SK-N-SH treated with all-trans-retinoic acid at 6 μM for 48 hours (cell line): ENCODE measurements around the gene ADPRHL1.

ENCODE experiments used
- ATAC-seq: fragments of 200-7000 bp; cut with Tn5 transposase; 3 replicates; pipeline ENCODE4 v1.9.1; 2020; ENCODE audit warnings: mild to moderate bottlenecking, moderate library complexity
- ARNTL ChIP-seq: fragments of 450-650 bp; formaldehyde crosslinking; IDR thresholded peaks from 2 replicates; pipeline ENCODE4 v1.5.0; 2020; ENCODE audit warnings: low read depth, mild to moderate bottlenecking, moderate library complexity, borderline replicate concordance
- BACH2 ChIP-seq: fragments of 250-450 bp; sonication (Bioruptor Pico); IDR thresholded peaks from 2 replicates; pipeline ENCODE4 v1.9.0; 2021; ENCODE audit warnings: mild to moderate bottlenecking, borderline replicate concordance
- CSDC2 ChIP-seq: fragments of 250-450 bp; sonication (Bioruptor Pico); IDR thresholded peaks from 2 replicates; pipeline ENCODE4 v1.5.0; 2020; ENCODE audit warnings: mild to moderate bottlenecking, moderate library complexity
- CSRNP3 ChIP-seq: fragments of 250-450 bp; sonication (Bioruptor Pico); IDR thresholded peaks from 2 replicates; pipeline ENCODE4 v1.5.1; 2021; ENCODE audit warnings: mild to moderate bottlenecking, moderate library complexity
- ESRRG ChIP-seq: fragments of 250-450 bp; sonication (Bioruptor Pico); IDR thresholded peaks from 2 replicates; pipeline ENCODE4 v1.6.1; 2021; ENCODE audit warnings: mild to moderate bottlenecking
- GLIS3 ChIP-seq: fragments of 250-450 bp; sonication (Bioruptor Pico); IDR thresholded peaks from 2 replicates; pipeline ENCODE4 v1.5.0; 2020; ENCODE audit warnings: mild to moderate bottlenecking, moderate library complexity
- ISL1 ChIP-seq: fragments of 250-450 bp; sonication (Bioruptor Pico); IDR thresholded peaks from 2 replicates; pipeline ENCODE4 v2.1.2; 2022; ENCODE audit warnings: mild to moderate bottlenecking, moderate library complexity
- PPARA ChIP-seq: fragments of 250-450 bp; sonication (Bioruptor Pico); IDR thresholded peaks from 2 replicates; pipeline ENCODE4 v1.5.0; 2020; ENCODE audit warnings: mild to moderate bottlenecking, borderline replicate concordance
- RARB ChIP-seq: fragments of 250-450 bp; sonication (Bioruptor Pico); IDR thresholded peaks from 2 replicates; pipeline ENCODE4 v1.8.0; 2021; ENCODE audit warnings: mild to moderate bottlenecking, moderate library complexity
- SNAI2 ChIP-seq: fragments of 250-450 bp; sonication (Bioruptor Pico); IDR thresholded peaks from 2 replicates; pipeline ENCODE4 v1.5.0; 2020; ENCODE audit warnings: mild to moderate bottlenecking, moderate library complexity
- TCF4 ChIP-seq: fragments of 250-450 bp; sonication (Bioruptor Pico); IDR thresholded peaks from 2 replicates; pipeline ENCODE4 v1.8.0; 2021; ENCODE audit warnings: mild to moderate bottlenecking, moderate library complexity, borderline replicate concordance
- TOX ChIP-seq: fragments of 250-450 bp; sonication (Bioruptor Pico); IDR thresholded peaks from 2 replicates; pipeline ENCODE4 v1.8.0; 2021; ENCODE audit warnings: mild to moderate bottlenecking, moderate library complexity, borderline replicate concordance
- TSHZ2 ChIP-seq: fragments of 250-450 bp; sonication (Bioruptor Pico); IDR thresholded peaks from 2 replicates; pipeline ENCODE4 v1.5.0; 2020; ENCODE audit warnings: mild to moderate bottlenecking, moderate library complexity
- ZC3H10 ChIP-seq: fragments of 250-450 bp; sonication (Bioruptor Pico); IDR thresholded peaks from 2 replicates; pipeline ENCODE4 v1.5.1; 2021; ENCODE audit warnings: mild to moderate bottlenecking, moderate library complexity
- ZFP3 ChIP-seq: fragments of 250-450 bp; sonication (Bioruptor Pico); IDR thresholded peaks from 2 replicates; pipeline ENCODE4 v1.5.0; 2020; ENCODE audit warnings: mild to moderate bottlenecking, moderate library complexity
- ZFP30 ChIP-seq: fragments of 450-650 bp; formaldehyde crosslinking; IDR thresholded peaks from 2 replicates; pipeline ENCODE4 v1.5.0; 2022; ENCODE audit warnings: mild to moderate bottlenecking, moderate library complexity
- ZNF565 ChIP-seq: fragments of 450-650 bp; formaldehyde crosslinking; conservative IDR thresholded peaks from 2 replicates; pipeline ENCODE4 v1.5.0; 2020; ENCODE audit warnings: low read depth, mild to moderate bottlenecking, moderate library complexity
- ZNF8 ChIP-seq: fragments of 450-650 bp; formaldehyde crosslinking; IDR thresholded peaks from 2 replicates; pipeline ENCODE4 v1.5.0; 2020; ENCODE audit warnings: mild to moderate bottlenecking, moderate library complexity
- TF ChIP-seq, protein P1 (sequence below): fragments of 250-450 bp; sonication (Bioruptor Pico); IDR thresholded peaks from 2 replicates; pipeline ENCODE4 v1.5.1; 2020; ENCODE audit warnings: low read depth, mild to moderate bottlenecking, moderate library complexity
- TF ChIP-seq, protein P2 (sequence below): fragments of 250-450 bp; sonication (Bioruptor Pico); IDR thresholded peaks from 2 replicates; pipeline ENCODE4 v1.8.0; 2020; ENCODE audit warnings: mild to moderate bottlenecking, moderate library complexity, borderline replicate concordance

The ADPRHL1 gene

DNA sequence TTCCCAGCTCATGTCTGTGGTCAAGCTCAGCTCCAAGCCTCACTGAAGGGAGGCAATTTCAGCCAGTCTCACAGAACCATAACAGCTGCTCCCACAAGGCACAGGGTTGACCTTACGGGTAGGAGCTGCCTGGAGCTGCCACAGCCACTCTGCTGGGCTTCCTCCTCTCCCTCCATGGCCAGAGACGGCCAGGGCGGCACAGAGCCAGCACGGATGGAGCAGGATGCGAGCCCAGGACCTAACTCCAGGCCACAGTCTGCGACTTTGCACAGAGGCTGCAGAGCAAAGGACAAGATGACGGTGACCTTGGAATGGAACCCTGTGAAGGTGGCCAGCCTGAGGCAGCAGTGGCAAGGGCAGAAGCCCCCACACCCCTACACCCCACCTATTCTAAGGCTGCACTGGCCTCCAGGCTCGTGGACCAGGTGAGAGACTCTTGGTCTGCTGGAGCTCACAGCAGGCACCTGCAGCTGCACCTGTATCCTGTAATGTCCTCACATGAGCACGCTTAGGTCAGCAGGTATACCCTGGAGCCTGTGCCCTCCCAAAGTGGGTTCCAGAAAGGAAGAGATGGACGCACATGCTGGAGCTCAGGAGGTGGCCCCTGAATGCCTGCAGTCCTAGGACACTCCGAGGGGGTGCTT lies 29.6 kb downstream of the ADPRHL1 start (continued):
- TF ChIP-seq, protein P1, sequence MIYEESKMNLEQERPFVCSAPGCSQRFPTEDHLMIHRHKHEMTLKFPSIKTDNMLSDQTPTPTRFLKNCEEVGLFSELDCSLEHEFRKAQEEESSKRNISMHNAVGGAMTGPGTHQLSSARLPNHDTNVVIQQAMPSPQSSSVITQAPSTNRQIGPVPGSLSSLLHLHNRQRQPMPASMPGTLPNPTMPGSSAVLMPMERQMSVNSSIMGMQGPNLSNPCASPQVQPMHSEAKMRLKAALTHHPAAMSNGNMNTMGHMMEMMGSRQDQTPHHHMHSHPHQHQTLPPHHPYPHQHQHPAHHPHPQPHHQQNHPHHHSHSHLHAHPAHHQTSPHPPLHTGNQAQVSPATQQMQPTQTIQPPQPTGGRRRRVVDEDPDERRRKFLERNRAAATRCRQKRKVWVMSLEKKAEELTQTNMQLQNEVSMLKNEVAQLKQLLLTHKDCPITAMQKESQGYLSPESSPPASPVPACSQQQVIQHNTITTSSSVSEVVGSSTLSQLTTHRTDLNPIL (CRISPR knock-in tag) = no peak
- no peak for TF ChIP-seq ARNTL (CRISPR knock-in tag)
- no peak for TF ChIP-seq CSDC2 (CRISPR knock-in tag)

DNA sequence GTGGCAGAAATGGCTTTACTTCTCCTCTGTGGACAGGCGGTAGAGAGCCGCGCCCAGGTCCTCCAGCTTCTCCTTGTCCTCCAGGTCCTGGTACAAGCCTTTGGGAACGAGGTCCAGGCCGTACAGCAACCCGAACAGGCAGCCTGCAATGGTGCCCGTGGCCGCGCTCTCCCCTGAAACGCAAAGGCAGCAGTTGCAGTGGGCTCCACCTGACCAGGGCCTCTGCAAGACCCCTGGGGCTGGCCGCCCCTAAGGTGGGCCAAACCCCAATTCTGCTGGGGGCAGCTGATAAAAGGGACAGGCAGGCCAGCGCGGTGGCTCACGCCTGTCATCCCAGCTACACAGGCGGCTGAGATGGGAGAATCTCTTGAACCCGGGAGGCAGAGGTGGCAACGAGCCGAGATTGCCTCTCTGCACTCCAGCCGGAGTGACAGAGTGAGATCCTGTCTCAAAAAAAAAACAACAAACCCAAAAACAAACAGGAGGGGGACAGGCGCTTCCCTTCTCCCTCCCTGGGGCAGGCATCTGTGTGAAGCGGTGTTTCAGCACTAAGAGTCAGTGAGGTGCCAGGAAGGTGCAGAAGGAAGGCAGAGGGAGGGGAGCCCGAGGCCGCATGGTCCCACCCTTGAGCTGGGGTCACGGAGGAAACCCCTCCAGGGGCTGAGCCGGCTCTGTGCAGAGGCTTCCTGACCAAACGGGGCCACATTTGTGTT lies 30.3 kb downstream of the ADPRHL1 start:
- TF ChIP-seq ZFP30 (CRISPR knock-in tag) (no peak), GLIS3 (CRISPR knock-in tag) (no peak), ARNTL (CRISPR knock-in tag) (no peak), TSHZ2 (no peak)
- TF ChIP-seq, protein P2, sequence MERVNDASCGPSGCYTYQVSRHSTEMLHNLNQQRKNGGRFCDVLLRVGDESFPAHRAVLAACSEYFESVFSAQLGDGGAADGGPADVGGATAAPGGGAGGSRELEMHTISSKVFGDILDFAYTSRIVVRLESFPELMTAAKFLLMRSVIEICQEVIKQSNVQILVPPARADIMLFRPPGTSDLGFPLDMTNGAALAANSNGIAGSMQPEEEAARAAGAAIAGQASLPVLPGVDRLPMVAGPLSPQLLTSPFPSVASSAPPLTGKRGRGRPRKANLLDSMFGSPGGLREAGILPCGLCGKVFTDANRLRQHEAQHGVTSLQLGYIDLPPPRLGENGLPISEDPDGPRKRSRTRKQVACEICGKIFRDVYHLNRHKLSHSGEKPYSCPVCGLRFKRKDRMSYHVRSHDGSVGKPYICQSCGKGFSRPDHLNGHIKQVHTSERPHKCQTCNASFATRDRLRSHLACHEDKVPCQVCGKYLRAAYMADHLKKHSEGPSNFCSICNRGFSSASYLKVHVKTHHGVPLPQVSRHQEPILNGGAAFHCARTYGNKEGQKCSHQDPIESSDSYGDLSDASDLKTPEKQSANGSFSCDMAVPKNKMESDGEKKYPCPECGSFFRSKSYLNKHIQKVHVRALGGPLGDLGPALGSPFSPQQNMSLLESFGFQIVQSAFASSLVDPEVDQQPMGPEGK (CRISPR knock-in tag) = no peak
- ATAC-seq = no peak

DNA sequence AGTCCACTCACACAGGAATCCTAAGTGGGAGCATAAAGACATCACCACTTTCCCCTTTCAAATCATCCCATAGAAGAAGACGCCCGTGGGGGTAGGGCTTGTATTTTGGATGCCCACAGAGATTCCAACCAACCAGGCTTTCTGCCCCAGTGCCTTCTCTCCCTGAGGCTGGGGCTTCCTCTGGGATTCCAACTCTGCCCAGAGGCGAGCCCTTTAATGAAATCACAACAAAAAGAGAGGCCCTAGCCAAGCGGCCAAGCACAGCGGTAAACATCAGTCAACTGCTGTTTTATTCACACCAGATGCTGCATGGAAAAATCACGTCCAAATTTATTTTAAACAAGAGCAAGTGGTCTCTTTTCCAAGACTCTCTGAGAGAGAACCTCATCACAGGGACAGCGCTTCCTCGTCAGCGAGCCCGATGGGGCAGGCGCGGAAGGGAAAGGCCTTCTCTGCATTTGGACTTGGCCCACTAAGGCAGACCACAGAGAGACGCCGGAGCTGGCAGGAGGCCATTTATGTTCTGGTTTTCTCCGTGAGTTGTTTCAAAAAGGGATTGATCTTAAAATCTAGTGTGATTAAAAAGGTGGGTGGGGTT lies 31.5 kb downstream of the ADPRHL1 start:
- no peak for TF ChIP-seq ZNF565 (CRISPR knock-in tag)
- TF ChIP-seq ESRRG (CRISPR knock-in tag) = no peak
- TF ChIP-seq ARNTL (CRISPR knock-in tag) = no peak
- TF ChIP-seq TOX (CRISPR knock-in tag) = no peak
- TF ChIP-seq ZNF8 (CRISPR knock-in tag) = no peak
- TF ChIP-seq RARB (CRISPR knock-in tag) = no peak
- TF ChIP-seq PPARA (CRISPR knock-in tag) = no peak
- TF ChIP-seq SNAI2 (CRISPR knock-in tag) = no peak
- TF ChIP-seq TCF4 (CRISPR knock-in tag) = no peak
- TF ChIP-seq ISL1 (CRISPR knock-in tag) = no peak
- no peak for TF ChIP-seq BACH2 (CRISPR knock-in tag)
- ATAC-seq = peak; percentile 40

GRCh38 chr13:113420833-113421600 lies 32.3 kb downstream of the ADPRHL1 start:
- peak; percentile 41 for ATAC-seq
- TF ChIP-seq, protein P1 (CRISPR knock-in tag) = no peak
- TF ChIP-seq ZFP3 (CRISPR knock-in tag) (no peak), TCF4 (CRISPR knock-in tag) (no peak), CSRNP3 (no peak), BACH2 (CRISPR knock-in tag) (no peak), GLIS3 (CRISPR knock-in tag) (no peak), ESRRG (CRISPR knock-in tag) (no peak), SNAI2 (CRISPR knock-in tag) (no peak), ZC3H10 (CRISPR knock-in tag) (no peak)
- TF ChIP-seq, all 23 proteins: peak for 0
